K562 (cell line): ENCODE results near the gene PRDX4. TPM values are rescaled to one million over a fixed set of nuclear protein-coding genes. Genes with fewer than 3 reads are reported as not detected.

Source experiments
- KAT2B ChIP-seq: IDR thresholded peaks from one replicate; pipeline ENCODE4 v1.6.1; 2012; ENCODE audit warnings: low read depth, mild to moderate bottlenecking, control low read depth, inconsistent platforms, low read length, moderate library complexity
- KDM1A ChIP-seq, 2 experiments: fragments of 450-650 bp; IDR thresholded peaks; 2 replicates each; pipeline ENCODE4 v1.6.1; 2016; ENCODE audit warnings: mild to moderate bottlenecking in 2 of 2
- RBM34 ChIP-seq: fragments of 200-400 bp; formaldehyde crosslinking; IDR thresholded peaks from 2 replicates; pipeline ENCODE4 v1.6.1; 2018; ENCODE audit warnings: low read length, borderline replicate concordance; ENCODE audit not compliant: insufficient read depth
- RHOXF2B ChIP-seq: fragments of 250-450 bp; sonication (Bioruptor Pico); conservative IDR thresholded peaks from 2 replicates; pipeline ENCODE4 v1.5.1; 2021
- U2AF2 ChIP-seq: fragments of 200-400 bp; formaldehyde crosslinking; optimal IDR thresholded peaks from 2 replicates; pipeline ENCODE3; 2017; ENCODE audit warnings: low read depth, mild to moderate bottlenecking, low read length
- ZBTB1 ChIP-seq: sonication (generic); formaldehyde crosslinking; IDR thresholded peaks from 2 replicates; pipeline ENCODE4 v1.8.1; 2023; ENCODE audit warnings: missing genetic modification reagents, low read depth, mild to moderate bottlenecking, borderline replicate concordance
- ZNF253 ChIP-seq: fragments of 250-450 bp; sonication (Bioruptor Pico); conservative IDR thresholded peaks from 2 replicates; pipeline ENCODE4 v1.6.1; 2021; ENCODE audit warnings: mild to moderate bottlenecking
- ZNF354B ChIP-seq: fragments of 250-450 bp; sonication (Bioruptor Pico); IDR thresholded peaks from 2 replicates; pipeline ENCODE4 v1.4.0; 2020
- ZNF584 ChIP-seq: fragments of 200-800 bp; sonication (Bioruptor generic); IDR thresholded peaks from 2 replicates; pipeline ENCODE4 v1.6.1; 2016; ENCODE audit warnings: low read depth, mild to moderate bottlenecking, missing genetic modification characterization, missing compliant biosample characterization
- polyA plus RNA-seq, 8 experiments: library from polyadenylated mRNA; depleted of rRNA in 4 of 8; stranded (reverse) in 5 of 8; unstranded in 3 of 8; fragments of >200 nt; fragmentation: Nextera tagmentation in 2 of 8; fragmentation: Illumina TruSeq in 1 of 8; extraction: Ambion mirVana in 2 of 8; extraction: Trizol in 1 of 8; gene quantifications; 2 replicates each; pipeline versions ENCODE4 v1.2.1 to v1.2.3, GENCODE V29; 2011 to 2014; ENCODE audit warnings: inconsistent platforms in 1 of 8, missing spikeins in 1 of 8
- total RNA-seq, 7 experiments: library from RNA; depleted of rRNA in 6 of 7; stranded (reverse); fragments of >200 nt in 6 of 7; fragmentation: Illumina TruSeq in 2 of 7; extraction: Trizol in 2 of 7; gene quantifications; 2 replicates each; pipeline versions ENCODE4 v1.2.1 to v1.2.3, GENCODE V29; 2011 to 2021; ENCODE audit warnings: low replicate concordance in 1 of 7
- TF ChIP-seq, protein P1 (sequence below), 2 experiments: fragments of 450-650 bp; IDR thresholded peaks; 2 replicates each; pipeline ENCODE4 v1.6.1; 2016; ENCODE audit warnings: mild to moderate bottlenecking in 2 of 2, borderline replicate concordance in 1 of 2, low read depth in 1 of 2, moderate library complexity in 1 of 2
- TF ChIP-seq, protein P2 (sequence below), 3 experiments: fragments of 200-800 bp in 1 of 3; sonication (Bioruptor generic) in 1 of 3; sonication (generic) in 1 of 3; formaldehyde crosslinking in 1 of 3; IDR thresholded peaks; 2 replicates each; pipeline versions ENCODE4 v1.6.1 to v1.8.0; 2016 to 2022; ENCODE audit warnings: mild to moderate bottlenecking in 2 of 3, missing compliant biosample characterization in 2 of 3, missing genetic modification characterization in 2 of 3, missing genetic modification reagents in 1 of 3
- TF ChIP-seq, protein P3 (sequence below), 2 experiments: IDR thresholded peaks; 2 replicates each; pipeline ENCODE4 v1.6.1; 2011; ENCODE audit warnings: borderline replicate concordance in 1 of 2, control low read depth in 1 of 2, low read depth in 1 of 2, low read length in 1 of 2, mild to moderate bottlenecking in 1 of 2, mixed read lengths in 1 of 2, moderate library complexity in 1 of 2; ENCODE audit not compliant: insufficient read depth in 1 of 2, insufficient read length in 1 of 2, poor library complexity in 1 of 2, severe bottlenecking in 1 of 2; ENCODE audit errors: extremely low read depth in 1 of 2

The PRDX4 gene
- total and polyA plus RNA-seq, 9 of the 15 experiments (the other 6 are each of a cell fraction or from before 2014, with no cell fraction given), result 28.6 to 253 (median 153) TPM

- no peak for TF ChIP-seq ZNF584 (CRISPR knock-in tag)
- no peak for TF ChIP-seq RHOXF2B
- no peak for TF ChIP-seq KDM1A (IDR thresholded peaks at IDR 0.05)
- TF ChIP-seq, protein P1, sequence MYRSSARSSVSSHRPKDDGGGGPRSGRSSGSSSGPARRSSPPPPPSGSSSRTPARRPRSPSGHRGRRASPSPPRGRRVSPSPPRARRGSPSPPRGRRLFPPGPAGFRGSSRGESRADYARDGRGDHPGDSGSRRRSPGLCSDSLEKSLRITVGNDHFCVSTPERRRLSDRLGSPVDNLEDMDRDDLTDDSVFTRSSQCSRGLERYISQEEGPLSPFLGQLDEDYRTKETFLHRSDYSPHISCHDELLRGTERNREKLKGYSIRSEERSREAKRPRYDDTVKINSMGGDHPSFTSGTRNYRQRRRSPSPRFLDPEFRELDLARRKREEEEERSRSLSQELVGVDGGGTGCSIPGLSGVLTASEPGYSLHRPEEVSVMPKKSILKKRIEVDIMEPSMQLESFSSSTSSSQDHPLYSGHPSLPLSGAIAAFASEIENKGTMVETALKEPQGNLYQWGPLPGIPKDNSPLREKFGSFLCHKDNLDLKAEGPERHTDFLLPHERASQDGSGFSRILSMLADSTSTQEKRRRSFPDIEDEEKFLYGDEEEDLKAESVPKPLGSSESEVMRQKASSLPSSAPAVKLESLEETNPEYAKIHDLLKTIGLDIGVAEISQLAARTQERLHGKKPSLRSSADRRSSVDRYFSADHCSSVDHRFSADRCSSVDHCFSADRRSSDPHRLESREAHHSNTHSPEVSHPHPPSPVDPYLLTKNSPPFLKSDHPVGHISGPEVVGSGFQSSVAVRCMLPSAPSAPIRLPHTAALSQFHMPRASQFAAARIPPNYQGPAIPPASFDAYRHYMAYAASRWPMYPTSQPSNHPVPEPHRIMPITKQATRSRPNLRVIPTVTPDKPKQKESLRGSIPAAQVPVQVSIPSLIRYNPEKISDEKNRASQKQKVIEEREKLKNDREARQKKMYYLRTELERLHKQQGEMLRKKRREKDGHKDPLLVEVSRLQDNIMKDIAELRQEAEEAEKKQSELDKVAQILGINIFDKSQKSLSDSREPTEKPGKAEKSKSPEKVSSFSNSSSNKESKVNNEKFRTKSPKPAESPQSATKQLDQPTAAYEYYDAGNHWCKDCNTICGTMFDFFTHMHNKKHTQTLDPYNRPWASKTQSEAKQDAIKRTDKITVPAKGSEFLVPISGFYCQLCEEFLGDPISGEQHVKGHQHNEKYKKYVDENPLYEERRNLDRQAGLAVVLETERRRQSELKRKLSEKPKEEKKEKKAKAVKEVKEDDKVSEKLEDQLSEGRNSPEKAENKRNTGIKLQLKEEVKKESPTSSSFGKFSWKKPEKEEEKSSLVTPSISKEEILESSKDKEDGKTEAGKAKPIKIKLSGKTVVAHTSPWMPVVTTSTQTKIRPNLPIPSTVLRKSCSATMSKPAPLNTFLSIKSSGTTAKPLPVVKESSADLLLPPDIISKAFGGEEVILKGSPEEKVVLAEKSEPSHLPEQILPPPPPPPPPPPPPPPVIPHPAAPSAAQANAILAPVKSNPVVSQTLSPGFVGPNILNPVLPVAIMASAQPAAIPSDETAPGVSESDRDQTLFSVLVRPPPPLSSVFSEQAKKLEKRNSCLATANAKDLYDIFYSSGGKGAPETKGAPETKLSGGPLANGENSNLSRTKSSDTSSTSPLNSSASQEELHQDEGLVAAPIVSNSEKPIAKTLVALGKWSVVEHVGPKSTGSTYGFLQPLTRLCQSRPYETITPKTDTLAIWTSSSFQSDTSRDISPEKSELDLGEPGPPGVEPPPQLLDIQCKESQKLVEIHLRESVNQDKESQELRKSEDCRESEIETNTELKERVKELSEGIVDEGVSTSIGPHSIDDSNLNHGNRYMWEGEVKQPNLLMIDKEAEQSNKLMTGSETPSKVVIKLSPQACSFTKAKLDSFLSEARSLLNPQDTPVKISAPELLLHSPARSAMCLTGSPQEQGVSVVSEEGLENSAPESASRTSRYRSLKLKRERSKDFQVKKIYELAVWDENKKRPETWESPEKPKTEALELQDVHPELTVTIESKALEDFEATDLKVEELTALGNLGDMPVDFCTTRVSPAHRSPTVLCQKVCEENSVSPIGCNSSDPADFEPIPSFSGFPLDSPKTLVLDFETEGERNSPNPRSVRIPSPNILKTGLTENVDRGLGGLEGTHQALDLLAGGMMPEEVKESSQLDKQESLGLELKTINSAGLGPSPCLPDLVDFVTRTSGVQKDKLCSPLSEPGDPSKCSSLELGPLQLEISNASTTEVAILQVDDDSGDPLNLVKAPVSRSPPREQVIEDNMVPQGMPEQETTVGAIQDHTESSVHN (IDR thresholded peaks at IDR 0.05; ENCODE audit: borderline replicate concordance in 1 of 2, low read depth in 1 of 2), result no peak
- TF ChIP-seq, protein P2, sequence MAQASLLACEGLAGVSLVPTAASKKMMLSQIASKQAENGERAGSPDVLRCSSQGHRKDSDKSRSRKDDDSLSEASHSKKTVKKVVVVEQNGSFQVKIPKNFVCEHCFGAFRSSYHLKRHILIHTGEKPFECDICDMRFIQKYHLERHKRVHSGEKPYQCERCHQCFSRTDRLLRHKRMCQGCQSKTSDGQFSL (CRISPR knock-in tag; IDR thresholded peaks at IDR 0.05), result peak; percentile 89
- TF ChIP-seq, protein P2 (tag; IDR thresholded peaks at IDR 0.05), result peak in 1 of 2 experiments; percentile 89; a peak in 2 of 4 replicates
- no peak for TF ChIP-seq ZNF354B (CRISPR knock-in tag)
- TF ChIP-seq, protein P3, sequence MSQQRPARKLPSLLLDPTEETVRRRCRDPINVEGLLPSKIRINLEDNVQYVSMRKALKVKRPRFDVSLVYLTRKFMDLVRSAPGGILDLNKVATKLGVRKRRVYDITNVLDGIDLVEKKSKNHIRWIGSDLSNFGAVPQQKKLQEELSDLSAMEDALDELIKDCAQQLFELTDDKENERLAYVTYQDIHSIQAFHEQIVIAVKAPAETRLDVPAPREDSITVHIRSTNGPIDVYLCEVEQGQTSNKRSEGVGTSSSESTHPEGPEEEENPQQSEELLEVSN (IDR thresholded peaks at IDR 0.05; ENCODE audit: borderline replicate concordance in 1 of 2, extremely low read depth in 1 of 2, insufficient read depth in 1 of 2, insufficient read length in 1 of 2, low read depth in 1 of 2, low read length in 1 of 2, poor library complexity in 1 of 2, severe bottlenecking in 1 of 2), result peak; percentile 92 to 97
- no peak for TF ChIP-seq ZBTB1 (CRISPR knock-in tag)
- TF ChIP-seq U2AF2, result no peak
- no peak for TF ChIP-seq ZNF253 (CRISPR knock-in tag)
- no peak for TF ChIP-seq KAT2B
- TF ChIP-seq RBM34, result no peak
These were observed at the start of gene PRDX4 (continued) for GRCh38 chrX:23667239-23668177.
